Activated T-cell treated with anti-CD3 and anti-CD28 coated beads for 24 hours (primary cell): ENCODE data around the gene TMEM63B.
"Not testable (repeated sequence)": the region's sequence is repeated elsewhere in the genome, so short reads cannot be mapped to it uniquely, and the experiment has no call there.

Experiments
- DNase-seq: peaks from one replicate; pipeline ENCODE4 v3.0.0-alpha.2; 2020; ENCODE audit warnings: low read depth

TMEM63B gene

GRCh38 chr6:44193307-44193910, 66.1 kb downstream of the TMEM63B start:
- DNase-seq, result no peak

GRCh38 chr6:44194326-44194725, 67.0 kb downstream of the TMEM63B start:
- DNase-seq, result no peak

GRCh38 chr6:44196351-44196750, 69.0 kb downstream of the TMEM63B start:
- DNase-seq, result not testable (repeated sequence)

DNA sequence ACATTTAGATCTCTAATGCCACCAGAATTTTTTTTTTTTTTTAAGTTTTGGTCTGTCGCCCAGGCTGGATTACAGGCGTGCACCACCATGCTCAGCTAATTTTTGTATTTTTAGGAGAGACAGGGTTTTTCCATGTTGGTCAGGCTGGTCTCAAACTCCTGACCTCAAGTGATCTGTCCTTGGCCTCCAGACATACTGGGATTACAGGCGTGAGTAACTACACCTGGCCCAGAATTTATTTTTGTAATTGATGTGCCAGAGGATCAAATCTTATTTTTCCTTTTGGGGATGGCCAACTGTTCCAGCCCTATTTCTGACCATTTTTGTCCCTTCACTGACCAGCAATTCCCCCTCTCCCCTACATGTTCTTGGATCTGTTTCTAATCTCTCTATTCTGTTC, 71.3 kb downstream of the TMEM63B start:
- no peak for DNase-seq

DNA sequence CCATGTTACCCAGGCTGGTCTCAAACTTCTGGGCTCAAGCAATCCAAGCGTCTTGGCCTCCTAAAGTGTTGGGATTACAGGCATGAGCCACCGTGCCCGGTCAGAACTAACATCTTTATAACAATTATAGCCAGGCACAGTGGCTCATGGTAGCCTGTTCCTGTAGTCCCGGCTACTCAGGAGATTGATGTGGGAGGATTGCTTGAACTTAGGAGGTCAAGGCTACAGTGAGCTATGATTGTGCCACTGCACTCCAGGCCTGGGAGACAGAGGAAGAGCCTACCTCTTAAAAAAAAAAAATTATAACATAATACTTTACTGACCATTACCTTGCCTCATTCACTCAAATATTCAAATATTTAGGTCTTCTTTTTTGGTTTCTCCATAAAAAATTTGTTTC, 72.5 kb downstream of the TMEM63B start:
- no peak for DNase-seq

DNA sequence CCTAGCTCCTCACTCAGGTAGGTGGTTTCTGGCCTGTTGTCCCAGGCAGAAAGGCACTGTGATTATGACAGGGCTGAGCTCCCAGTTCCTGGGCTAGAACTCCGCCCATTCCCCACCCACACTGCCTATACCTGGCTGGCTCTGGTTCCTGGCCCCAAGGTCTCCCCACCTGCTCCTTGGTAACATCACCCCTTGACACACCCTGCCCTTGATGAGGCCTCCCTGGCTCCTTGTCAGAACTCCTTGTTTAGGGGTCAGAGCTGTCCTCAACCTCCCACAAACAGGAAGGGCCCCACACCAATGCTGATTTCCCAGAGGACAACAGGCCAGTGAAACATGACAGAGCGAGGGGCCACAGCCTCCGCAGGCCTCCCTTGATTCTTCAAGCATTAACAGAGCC, 73.8 kb downstream of the TMEM63B start:
- no peak for DNase-seq

- no peak for DNase-seq
Observed at GRCh38 chr6:44201638-44202303, 74.4 kb downstream of the TMEM63B start.

- DNase-seq, result no peak
Observed at GRCh38 chr6:44202332-44202971, 75.1 kb downstream of the TMEM63B start.

GRCh38 chr6:44202972-44203750, 75.8 kb downstream of the TMEM63B start:
- no peak for DNase-seq

DNA sequence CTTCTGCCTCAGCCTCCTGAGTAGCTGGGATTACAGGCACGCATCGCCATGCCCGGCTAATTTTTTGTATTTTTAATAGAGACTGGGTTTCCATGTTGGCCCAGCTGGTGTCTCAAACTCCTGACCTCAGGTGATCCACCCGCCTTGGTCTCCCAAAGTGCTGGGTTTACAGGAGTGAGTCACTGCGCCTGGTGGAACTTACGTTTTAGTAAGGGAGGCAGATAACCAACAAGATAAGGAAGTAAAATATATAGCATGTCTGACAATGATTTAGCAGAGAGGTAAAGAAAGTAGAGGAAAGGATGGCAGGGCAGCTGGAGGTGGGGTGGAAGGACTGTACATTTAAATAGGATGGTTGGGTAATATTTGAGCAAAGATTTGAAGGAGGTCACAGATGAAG, 76.6 kb downstream of the TMEM63B start:
- no peak for DNase-seq
